DMS153 (cell line): ENCODE data around the gene CROCC2.

ENCODE experiments used
- DNase-seq: peaks from one replicate; lab custom pipeline; 2025; lab: John Stamatoyannopoulos, UW

CROCC2 gene

GRCh38 chr2:241038374-241039180 lies 132.4 kb downstream of the CROCC2 start:
- DNase-seq = no peak

DNA sequence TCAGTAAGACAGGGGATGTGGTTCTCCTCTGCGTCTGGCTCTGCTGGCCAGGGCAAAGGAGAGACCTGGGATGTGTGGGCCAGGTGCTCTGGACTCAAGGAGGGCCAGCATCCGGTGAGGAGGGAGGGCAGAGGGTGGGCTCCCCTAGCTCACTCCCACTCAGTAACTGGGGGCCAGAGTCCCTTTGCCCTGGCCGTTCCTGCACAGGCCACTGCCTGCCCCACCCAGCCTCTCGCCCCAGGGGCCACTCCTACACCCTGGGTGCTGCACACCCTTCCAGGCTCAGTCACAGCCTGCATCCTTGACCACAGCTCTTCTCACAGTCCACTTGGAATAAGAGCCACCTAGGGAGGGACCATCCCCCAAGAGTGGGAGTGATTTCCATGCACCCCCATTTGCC lies 133.3 kb downstream of the CROCC2 start:
- no peak for DNase-seq

GRCh38 chr2:241040081-241040803 lies 134.1 kb downstream of the CROCC2 start:
- DNase-seq = no peak

DNA sequence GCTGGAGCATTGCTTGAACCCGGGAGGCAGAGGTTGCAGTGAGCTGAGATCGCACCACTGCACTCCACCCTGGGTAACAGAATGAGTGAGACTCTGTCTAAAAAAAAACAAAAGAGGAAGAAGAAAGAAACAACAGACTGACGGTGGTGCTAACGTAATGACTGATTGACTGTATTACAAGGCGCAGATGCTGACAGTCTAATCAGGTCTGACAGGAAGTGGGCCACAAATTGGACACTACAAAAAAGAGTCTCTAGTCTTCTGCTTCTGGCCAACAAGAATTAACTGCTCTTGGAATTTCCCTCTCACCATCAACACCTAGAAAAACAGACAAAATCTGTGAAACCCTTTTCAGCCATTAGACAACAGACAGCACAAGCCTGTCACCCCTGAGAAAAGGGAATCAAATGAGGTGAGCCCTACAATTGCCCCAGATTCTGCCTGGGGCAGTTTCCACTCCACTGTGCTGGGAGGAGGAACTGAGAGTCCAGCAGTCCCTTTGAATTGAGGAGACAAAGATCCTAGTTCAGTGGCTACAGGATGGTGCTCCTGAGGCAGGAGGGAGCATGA lies 135.5 kb downstream of the CROCC2 start:
- no peak for DNase-seq
